SK-N-SH treated with all-trans-retinoic acid at 6 μM for 48 hours (cell line): Measurements from ENCODE around the gene CRABP1.

ENCODE experiments used
- ATAC-seq: fragments of 200-7000 bp; cut with Tn5 transposase; 3 replicates; pipeline ENCODE4 v1.9.1; 2020; ENCODE audit warnings: mild to moderate bottlenecking, moderate library complexity
- ARNTL ChIP-seq: fragments of 450-650 bp; formaldehyde crosslinking; IDR thresholded peaks from 2 replicates; pipeline ENCODE4 v1.5.0; 2020; ENCODE audit warnings: low read depth, mild to moderate bottlenecking, moderate library complexity, borderline replicate concordance
- BACH2 ChIP-seq: fragments of 250-450 bp; sonication (Bioruptor Pico); IDR thresholded peaks from 2 replicates; pipeline ENCODE4 v1.9.0; 2021; ENCODE audit warnings: mild to moderate bottlenecking, borderline replicate concordance
- CSDC2 ChIP-seq: fragments of 250-450 bp; sonication (Bioruptor Pico); IDR thresholded peaks from 2 replicates; pipeline ENCODE4 v1.5.0; 2020; ENCODE audit warnings: mild to moderate bottlenecking, moderate library complexity
- ESRRG ChIP-seq: fragments of 250-450 bp; sonication (Bioruptor Pico); IDR thresholded peaks from 2 replicates; pipeline ENCODE4 v1.6.1; 2021; ENCODE audit warnings: mild to moderate bottlenecking
- GLIS3 ChIP-seq: fragments of 250-450 bp; sonication (Bioruptor Pico); IDR thresholded peaks from 2 replicates; pipeline ENCODE4 v1.5.0; 2020; ENCODE audit warnings: mild to moderate bottlenecking, moderate library complexity
- OSR1 ChIP-seq: fragments of 250-450 bp; sonication (Bioruptor Pico); IDR thresholded peaks from 2 replicates; pipeline ENCODE4 v1.8.0; 2022; ENCODE audit warnings: moderate library complexity, mild to moderate bottlenecking, inconsistent platforms
- POU6F1 ChIP-seq: fragments of 250-450 bp; sonication (Bioruptor Pico); IDR thresholded peaks from 2 replicates; pipeline ENCODE4 v1.8.0; 2021; ENCODE audit warnings: low read depth, mild to moderate bottlenecking, moderate library complexity, borderline replicate concordance
- PPARA ChIP-seq: fragments of 250-450 bp; sonication (Bioruptor Pico); IDR thresholded peaks from 2 replicates; pipeline ENCODE4 v1.5.0; 2020; ENCODE audit warnings: mild to moderate bottlenecking, borderline replicate concordance
- RARB ChIP-seq: fragments of 250-450 bp; sonication (Bioruptor Pico); IDR thresholded peaks from 2 replicates; pipeline ENCODE4 v1.8.0; 2021; ENCODE audit warnings: mild to moderate bottlenecking, moderate library complexity
- SNAI2 ChIP-seq: fragments of 250-450 bp; sonication (Bioruptor Pico); IDR thresholded peaks from 2 replicates; pipeline ENCODE4 v1.5.0; 2020; ENCODE audit warnings: mild to moderate bottlenecking, moderate library complexity
- TCF4 ChIP-seq: fragments of 250-450 bp; sonication (Bioruptor Pico); IDR thresholded peaks from 2 replicates; pipeline ENCODE4 v1.8.0; 2021; ENCODE audit warnings: mild to moderate bottlenecking, moderate library complexity, borderline replicate concordance
- ZC3H10 ChIP-seq: fragments of 250-450 bp; sonication (Bioruptor Pico); IDR thresholded peaks from 2 replicates; pipeline ENCODE4 v1.5.1; 2021; ENCODE audit warnings: mild to moderate bottlenecking, moderate library complexity
- ZNF565 ChIP-seq: fragments of 450-650 bp; formaldehyde crosslinking; conservative IDR thresholded peaks from 2 replicates; pipeline ENCODE4 v1.5.0; 2020; ENCODE audit warnings: low read depth, mild to moderate bottlenecking, moderate library complexity
- ZNF70 ChIP-seq: fragments of 450-650 bp; formaldehyde crosslinking; IDR thresholded peaks from 2 replicates; pipeline ENCODE4 v1.5.0; 2020; ENCODE audit warnings: mild to moderate bottlenecking, moderate library complexity
- ZNF8 ChIP-seq: fragments of 450-650 bp; formaldehyde crosslinking; IDR thresholded peaks from 2 replicates; pipeline ENCODE4 v1.5.0; 2020; ENCODE audit warnings: mild to moderate bottlenecking, moderate library complexity
- TF ChIP-seq, protein P1 (sequence below): fragments of 250-450 bp; sonication (Bioruptor Pico); IDR thresholded peaks from 2 replicates; pipeline ENCODE4 v1.8.0; 2020; ENCODE audit warnings: mild to moderate bottlenecking, moderate library complexity, borderline replicate concordance
- TF ChIP-seq, protein P2 (sequence below): fragments of 250-450 bp; sonication (Bioruptor Pico); IDR thresholded peaks from 2 replicates; pipeline ENCODE4 v1.5.0; 2020; ENCODE audit warnings: mild to moderate bottlenecking, moderate library complexity

CRABP1 gene

DNA sequence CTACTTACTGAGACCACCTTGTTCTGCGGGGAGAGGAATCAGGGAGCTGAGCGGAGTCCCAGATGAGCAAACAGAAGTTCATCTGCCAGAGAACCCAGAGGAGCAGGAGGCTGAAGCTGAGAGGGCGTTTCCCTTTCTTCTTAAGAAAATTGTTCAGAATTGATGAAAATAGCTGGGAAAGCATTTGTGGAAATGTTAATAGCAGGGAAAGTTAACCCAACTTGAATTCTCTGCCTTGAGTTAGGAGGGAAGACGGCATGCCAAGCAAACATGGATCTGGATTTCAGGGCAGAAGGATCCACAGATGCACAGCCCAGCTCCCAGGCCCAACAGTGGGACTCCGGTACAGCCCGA, 23.2 kb downstream of the CRABP1 start:
- TF ChIP-seq OSR1: no peak
- TF ChIP-seq ESRRG (CRISPR knock-in tag): no peak
- TF ChIP-seq BACH2 (CRISPR knock-in tag): no peak
- TF ChIP-seq, protein P1, sequence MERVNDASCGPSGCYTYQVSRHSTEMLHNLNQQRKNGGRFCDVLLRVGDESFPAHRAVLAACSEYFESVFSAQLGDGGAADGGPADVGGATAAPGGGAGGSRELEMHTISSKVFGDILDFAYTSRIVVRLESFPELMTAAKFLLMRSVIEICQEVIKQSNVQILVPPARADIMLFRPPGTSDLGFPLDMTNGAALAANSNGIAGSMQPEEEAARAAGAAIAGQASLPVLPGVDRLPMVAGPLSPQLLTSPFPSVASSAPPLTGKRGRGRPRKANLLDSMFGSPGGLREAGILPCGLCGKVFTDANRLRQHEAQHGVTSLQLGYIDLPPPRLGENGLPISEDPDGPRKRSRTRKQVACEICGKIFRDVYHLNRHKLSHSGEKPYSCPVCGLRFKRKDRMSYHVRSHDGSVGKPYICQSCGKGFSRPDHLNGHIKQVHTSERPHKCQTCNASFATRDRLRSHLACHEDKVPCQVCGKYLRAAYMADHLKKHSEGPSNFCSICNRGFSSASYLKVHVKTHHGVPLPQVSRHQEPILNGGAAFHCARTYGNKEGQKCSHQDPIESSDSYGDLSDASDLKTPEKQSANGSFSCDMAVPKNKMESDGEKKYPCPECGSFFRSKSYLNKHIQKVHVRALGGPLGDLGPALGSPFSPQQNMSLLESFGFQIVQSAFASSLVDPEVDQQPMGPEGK (CRISPR knock-in tag): no peak
- no peak for ATAC-seq

- ATAC-seq: peak; percentile 7; the same call in 1 of the 3 replicates
- TF ChIP-seq TCF4: peak; percentile 49; the same call in 1 of the 2 replicates
- TF ChIP-seq, protein P1 (CRISPR knock-in tag): no peak
- TF ChIP-seq PPARA (CRISPR knock-in tag): no peak
- TF ChIP-seq ZNF70 (CRISPR knock-in tag): peak; percentile 98
- no peak for TF ChIP-seq ZC3H10 (CRISPR knock-in tag)
- no peak for TF ChIP-seq POU6F1 (CRISPR knock-in tag)
- no peak for TF ChIP-seq ARNTL
These were observed 24.1 kb downstream of the CRABP1 start for GRCh38 chr15:78364233-78364632.

GRCh38 chr15:78365917-78366316, 25.8 kb downstream of the CRABP1 start:
- ATAC-seq: no peak
- TF ChIP-seq PPARA (CRISPR knock-in tag) (no peak), ZC3H10 (CRISPR knock-in tag) (no peak), SNAI2 (CRISPR knock-in tag) (no peak), ZNF70 (CRISPR knock-in tag) (no peak), CSDC2 (CRISPR knock-in tag) (no peak), GLIS3 (no peak), OSR1 (no peak), POU6F1 (CRISPR knock-in tag) (no peak), ZNF565 (CRISPR knock-in tag) (no peak)
- TF ChIP-seq, protein P2, sequence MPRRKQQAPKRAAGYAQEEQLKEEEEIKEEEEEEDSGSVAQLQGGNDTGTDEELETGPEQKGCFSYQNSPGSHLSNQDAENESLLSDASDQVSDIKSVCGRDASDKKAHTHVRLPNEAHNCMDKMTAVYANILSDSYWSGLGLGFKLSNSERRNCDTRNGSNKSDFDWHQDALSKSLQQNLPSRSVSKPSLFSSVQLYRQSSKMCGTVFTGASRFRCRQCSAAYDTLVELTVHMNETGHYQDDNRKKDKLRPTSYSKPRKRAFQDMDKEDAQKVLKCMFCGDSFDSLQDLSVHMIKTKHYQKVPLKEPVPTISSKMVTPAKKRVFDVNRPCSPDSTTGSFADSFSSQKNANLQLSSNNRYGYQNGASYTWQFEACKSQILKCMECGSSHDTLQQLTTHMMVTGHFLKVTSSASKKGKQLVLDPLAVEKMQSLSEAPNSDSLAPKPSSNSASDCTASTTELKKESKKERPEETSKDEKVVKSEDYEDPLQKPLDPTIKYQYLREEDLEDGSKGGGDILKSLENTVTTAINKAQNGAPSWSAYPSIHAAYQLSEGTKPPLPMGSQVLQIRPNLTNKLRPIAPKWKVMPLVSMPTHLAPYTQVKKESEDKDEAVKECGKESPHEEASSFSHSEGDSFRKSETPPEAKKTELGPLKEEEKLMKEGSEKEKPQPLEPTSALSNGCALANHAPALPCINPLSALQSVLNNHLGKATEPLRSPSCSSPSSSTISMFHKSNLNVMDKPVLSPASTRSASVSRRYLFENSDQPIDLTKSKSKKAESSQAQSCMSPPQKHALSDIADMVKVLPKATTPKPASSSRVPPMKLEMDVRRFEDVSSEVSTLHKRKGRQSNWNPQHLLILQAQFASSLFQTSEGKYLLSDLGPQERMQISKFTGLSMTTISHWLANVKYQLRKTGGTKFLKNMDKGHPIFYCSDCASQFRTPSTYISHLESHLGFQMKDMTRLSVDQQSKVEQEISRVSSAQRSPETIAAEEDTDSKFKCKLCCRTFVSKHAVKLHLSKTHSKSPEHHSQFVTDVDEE (CRISPR knock-in tag): no peak

DNA sequence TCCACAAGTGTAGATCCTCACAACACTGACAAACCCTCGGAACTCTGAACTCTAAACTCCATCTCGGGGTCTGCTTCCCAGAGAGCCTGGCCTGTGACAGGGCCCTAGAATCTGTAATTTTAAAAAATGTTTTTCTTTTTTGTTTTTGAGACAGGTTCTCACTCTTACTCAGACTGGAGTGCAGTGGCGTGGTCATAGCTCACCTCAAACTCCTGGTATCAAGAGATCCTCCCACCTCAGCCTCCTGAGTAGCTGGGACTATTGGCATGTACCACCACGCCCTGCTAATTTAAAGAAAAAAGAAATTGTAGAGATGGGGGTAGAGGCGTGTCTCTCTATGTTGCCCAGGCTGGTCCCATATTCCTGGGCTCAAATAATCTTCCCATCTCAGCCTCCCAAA, 26.2 kb downstream of the CRABP1 start:
- no peak for ATAC-seq
- TF ChIP-seq ZC3H10 (CRISPR knock-in tag) (no peak), RARB (CRISPR knock-in tag) (no peak), BACH2 (CRISPR knock-in tag) (no peak), ZNF70 (CRISPR knock-in tag) (no peak), ARNTL (no peak), ZNF8 (CRISPR knock-in tag) (no peak)
